CD4-positive, alpha-beta T cell (primary cell): ENCODE data around the gene STARD5. TPM values are rescaled to one million over a fixed set of nuclear protein-coding genes. Genes with fewer than 3 reads are reported as not detected.

Experiments
- ATAC-seq: fragments of 200-7000 bp; cut with Tn5 transposase; one replicate; pipeline ENCODE4 v1.10.0; 2022; ENCODE audit warnings: mild to moderate bottlenecking; ENCODE audit not compliant: poor library complexity
- CTCF ChIA-PET: fragments of 350-600 bp; sonication (Branson Sonifier 250); formaldehyde crosslinking; loops from one replicate; lab custom pipeline; 2021; ENCODE audit warnings: antibody characterized with exemption, inconsistent platforms; lab: Charles Lee
- POLR2A ChIA-PET: fragments of 350-600 bp; sonication (Branson Sonifier 250); formaldehyde crosslinking; loops from one replicate; lab custom pipeline; 2021; ENCODE audit warnings: antibody characterized with exemption, inconsistent platforms; lab: Charles Lee
- DNase-seq, 14 experiments: peaks; one replicate each; pipeline ENCODE4 v3.0.0-alpha.2; 2013 to 2020; ENCODE audit warnings: mixed read lengths in 2 of 14
- H3K27ac ChIP-seq, 2 donors: one replicate each; pipeline versions ENCODE4 v1.5.1 to v1.7.0; 2013; ENCODE audit warnings: low read length in 2 of 2, low read depth in 1 of 2, mild to moderate bottlenecking in 1 of 2
- H3K27me3 ChIP-seq, 2 experiments: 1 replicate in 1 of 2; 2 replicates in 1 of 2; pipeline versions ENCODE4 v1.6.1 to v1.7.0; 2013; ENCODE audit warnings: low read length in 2 of 2, control low read depth in 1 of 2, mild to moderate bottlenecking in 1 of 2, moderate library complexity in 1 of 2; ENCODE audit not compliant: insufficient read depth in 2 of 2, control insufficient read depth in 1 of 2
- H3K36me3 ChIP-seq: one replicate; pipeline ENCODE4 v1.6.1; 2013; ENCODE audit warnings: low read length, control low read depth; ENCODE audit not compliant: insufficient read depth
- H3K4me1 ChIP-seq: one replicate; pipeline ENCODE4 v1.6.1; 2013; ENCODE audit warnings: low read length, control low read depth; ENCODE audit not compliant: insufficient read depth
- H3K4me3 ChIP-seq: one replicate; pipeline ENCODE4 v1.5.1; 2013; ENCODE audit warnings: mild to moderate bottlenecking, low read length, moderate library complexity
- H3K9me3 ChIP-seq, 2 experiments: 1 replicate in 1 of 2; 2 replicates in 1 of 2; pipeline versions ENCODE4 v1.6.1 to v1.7.0; 2013; ENCODE audit warnings: low read length in 2 of 2, mild to moderate bottlenecking in 2 of 2, control low read depth in 1 of 2, moderate library complexity in 1 of 2; ENCODE audit not compliant: control insufficient read depth in 1 of 2, insufficient read depth in 1 of 2
- H3K27ac Mint-ChIP-seq: one replicate; pipeline ENCODE4 v1.8.0; 2020; ENCODE audit warnings: mixed read lengths
- H3K27me3 Mint-ChIP-seq: one replicate; pipeline ENCODE4 v1.8.0; 2021; ENCODE audit warnings: mixed read lengths
- H3K36me3 Mint-ChIP-seq: one replicate; pipeline ENCODE4 v1.8.0; 2021; ENCODE audit warnings: low read depth, mixed read lengths
- H3K4me1 Mint-ChIP-seq: one replicate; pipeline ENCODE4 v1.8.0; 2021; ENCODE audit warnings: low read depth, mixed read lengths
- H3K4me3 Mint-ChIP-seq: one replicate; pipeline ENCODE4 v1.8.0; 2020; ENCODE audit warnings: mild to moderate bottlenecking, mixed read lengths
- H3K9me3 Mint-ChIP-seq: one replicate; pipeline ENCODE4 v1.8.0; 2020; ENCODE audit warnings: mixed read lengths
- CTCF ChIP-seq: fragments of 200-600 bp; IDR thresholded peaks from one replicate; pipeline ENCODE4 v1.8.0; 2022; ENCODE audit warnings: antibody characterized with exemption, mild to moderate bottlenecking
- intact Hi-C, 2 experiments: fragments of 100-400 bp; cut with DNase I in 1 of 2; cut with micrococcal nuclease in 1 of 2; formaldehyde crosslinking; loops; one replicate each; pipeline versions ENCODE4 v1.15.1 to v1.9.0; 2023 to 2025; cut with DNase I, micrococcal nuclease
- total RNA-seq, 174 experiments: library from RNA in 2 of 174; stranded (reverse) in 2 of 174; gene quantifications; one replicate each; pipeline ENCODE4 v1.2.3 and lab custom pipeline; 2021 to 2026

STARD5 gene
- total RNA-seq, 2 experiments from 2014 or later: 9.7 to 9.8 TPM

GRCh38 chr15:81339321-81339720, 15.4 kb upstream of the STARD5 start:
- H3K27ac Mint-ChIP-seq: no peak overlapping the region
- DNase-seq (no peak), ATAC-seq (no peak)
- Histone ChIP-seq H3K4me1 (no peaks in the 10 kb centered on the region), H3K27ac (no peak overlapping the region), H3K27me3 (no peaks in the 10 kb centered on the region), H3K9me3 (no peaks in the 10 kb centered on the region), H3K4me3 (no peak overlapping the region), H3K36me3 (no peaks in the 10 kb centered on the region)
- intact Hi-C loops: loop anchor here in 1 of 2 experiments (5.0 kb wide), 1 partner anchor 182 kb away; no protein-coding TSS in a partner anchor
- no peaks in the 10 kb centered on the region for H3K27me3 Mint-ChIP-seq
- no peaks in the 10 kb centered on the region for H3K36me3 Mint-ChIP-seq
- ChIA-PET POLR2A (no interaction called here), CTCF (interaction anchor here (0.9 to 1.9 kb wide), 3 partner anchors 61 to 73 kb away, joined by 3 to 5 read pairs (median 3); no protein-coding TSS in a partner anchor)
- no peaks in the 10 kb centered on the region for H3K9me3 Mint-ChIP-seq
- H3K4me3 Mint-ChIP-seq: no peak overlapping the region
- H3K4me1 Mint-ChIP-seq: peaks cover 6% of the 10 kb centered on the region
- no peak for TF ChIP-seq CTCF

- H3K4me3 ChIP-seq: no peak overlapping the region
- no peaks in the 10 kb centered on the region for H3K27me3 Mint-ChIP-seq
- H3K27ac ChIP-seq: no peak overlapping the region
- no peaks in the 10 kb centered on the region for H3K4me1 ChIP-seq
- ATAC-seq: no peak
- no peak for TF ChIP-seq CTCF
- intact Hi-C loops: loop anchor here in 1 of 2 experiments (5.0 kb wide), 1 partner anchor 181 kb away; no protein-coding TSS in a partner anchor
- H3K36me3 ChIP-seq: no peaks in the 10 kb centered on the region
- H3K36me3 Mint-ChIP-seq: no peaks in the 10 kb centered on the region
- H3K9me3 ChIP-seq: no peaks in the 10 kb centered on the region
- H3K4me3 Mint-ChIP-seq: no peak overlapping the region
- DNase-seq: no peak
- CTCF ChIA-PET: interaction anchor here (0.9 to 1.9 kb wide), 2 partner anchors 63 to 72 kb away, joined by 3 to 5 read pairs; no protein-coding TSS in a partner anchor
- no peaks in the 10 kb centered on the region for H3K27me3 ChIP-seq
- no peak overlapping the region for H3K27ac Mint-ChIP-seq
- POLR2A ChIA-PET: no interaction called here
- H3K4me1 Mint-ChIP-seq: peaks cover 7% of the 10 kb centered on the region
- no peaks in the 10 kb centered on the region for H3K9me3 Mint-ChIP-seq
Observed at GRCh38 chr15:81338170-81339007, 14.4 kb upstream of the STARD5 start.

- H3K4me3 Mint-ChIP-seq: no peak overlapping the region
- H3K27ac Mint-ChIP-seq: no peak overlapping the region
- H3K4me1 Mint-ChIP-seq: peaks cover 13% of the 10 kb centered on the region
- Histone ChIP-seq H3K4me1 (no peaks in the 10 kb centered on the region), H3K27me3 (no peaks in the 10 kb centered on the region), H3K36me3 (no peaks in the 10 kb centered on the region), H3K9me3 (no peaks in the 10 kb centered on the region), H3K4me3 (no peak overlapping the region), H3K27ac (no peak overlapping the region)
- no peaks in the 10 kb centered on the region for H3K27me3 Mint-ChIP-seq
- H3K9me3 Mint-ChIP-seq: no peaks in the 10 kb centered on the region
- intact Hi-C loops: loop anchor here in 1 of 2 experiments (2.0 to 5.0 kb wide), 3 partner anchors 59 to 231 kb away; no protein-coding TSS in a partner anchor
- no peak for TF ChIP-seq CTCF
- ChIA-PET POLR2A (no interaction called here), CTCF (interaction anchor here (1.9 to 3.7 kb wide), 2 partner anchors 62 to 72 kb away, joined by 5 to 21 read pairs; no protein-coding TSS in a partner anchor)
- ATAC-seq: no peak
- H3K36me3 Mint-ChIP-seq: no peaks in the 10 kb centered on the region
- DNase-seq: no peak
Observed at GRCh38 chr15:81337713-81338157, 13.8 kb upstream of the STARD5 start.
